Fibroblast of pulmonary artery (primary cell): ENCODE data around the gene ARF3.

ENCODE experiments used
- DNase-seq: peaks from one replicate; pipeline ENCODE4 v3.0.0-alpha.2; 2010; ENCODE audit warnings: low read depth
- H3K4me3 ChIP-seq: replicated peaks from 2 replicates; pipeline ENCODE4 v1.5.1; 2011; ENCODE audit warnings: low read depth, mild to moderate bottlenecking, control low read depth, low read length, moderate library complexity
- CTCF ChIP-seq: IDR thresholded peaks from 2 replicates; pipeline ENCODE4 v1.5.1; 2011; ENCODE audit warnings: mild to moderate bottlenecking, control low read depth, low read length, inconsistent platforms; ENCODE audit errors: missing control alignments

The ARF3 gene

GRCh38 chr12:48996794-48997718 is 39.8 kb upstream of the ARF3 start:
- DNase-seq: peak; percentile 68
- TF ChIP-seq CTCF: peak; percentile 86
- peak overlapping the region; percentile 12 for H3K4me3 ChIP-seq

- TF ChIP-seq CTCF: peak; percentile 73
- peak; percentile 82 for DNase-seq
- H3K4me3 ChIP-seq: peak overlapping the region; percentile 25
Measured at GRCh38 chr12:48995086-48995879, 38.0 kb upstream of the ARF3 start.

GRCh38 chr12:48994224-48995085 is 37.2 kb upstream of the ARF3 start:
- no peak for DNase-seq
- TF ChIP-seq CTCF: no peak
- no peak overlapping the region for H3K4me3 ChIP-seq

- no peak for DNase-seq
- H3K4me3 ChIP-seq: no peak overlapping the region
- no peak for TF ChIP-seq CTCF
Measured at GRCh38 chr12:48993787-48994186, 36.5 kb upstream of the ARF3 start.

- no peak overlapping the region for H3K4me3 ChIP-seq
- no peak for DNase-seq
Measured at GRCh38 chr12:48991247-48992050, 34.2 kb upstream of the ARF3 start.

More at GRCh38 chr12:48991247-48992050, 34.2 kb upstream of the ARF3 start:
- TF ChIP-seq CTCF: no peak
